ENCODE data around the gene ATP9B.
A peak's percentile ranks its signal among the peaks of the same experiment; 100 is the strongest.

Gene ATP9B

GRCh38 chr18:79049506-79049905, 19.7 kb upstream of the ATP9B start:
- H3K4me1 ChIP-seq (ENCODE audit: control insufficient read depth, insufficient read depth, low read length), result no peaks in the 10 kb centered on the region
- no peak overlapping the region for H3K27ac ChIP-seq (ENCODE audit: low read length)
- WGBS (ENCODE audit: insufficient coverage, insufficient read length), result no CpG with 5 or more reads among the region's 3 CpGs
- no peaks in the 10 kb centered on the region for H3K36me3 ChIP-seq (ENCODE audit: control insufficient read depth, insufficient read depth, low read length)
- H3K27me3 ChIP-seq (ENCODE audit: control insufficient read depth, insufficient read depth, low read length), result no peaks in the 10 kb centered on the region
- DNase-seq (ENCODE audit: low read depth, low spot score), result no peak
- no peaks in the 10 kb centered on the region for H3K9me3 ChIP-seq (ENCODE audit: control insufficient read depth, insufficient read depth, low read length)
- H3K4me3 ChIP-seq (ENCODE audit: low read length), result no peak overlapping the region

GRCh38 chr18:79050005-79050404, 19.2 kb upstream of the ATP9B start:
- Histone ChIP-seq H3K27ac (ENCODE audit: low read length) (no peak overlapping the region), H3K4me1 (ENCODE audit: control insufficient read depth, insufficient read depth, low read length) (no peaks in the 10 kb centered on the region), H3K4me3 (ENCODE audit: low read length) (no peak overlapping the region), H3K36me3 (ENCODE audit: control insufficient read depth, insufficient read depth, low read length) (no peaks in the 10 kb centered on the region), H3K9me3 (ENCODE audit: control insufficient read depth, insufficient read depth, low read length) (no peaks in the 10 kb centered on the region), H3K27me3 (ENCODE audit: control insufficient read depth, insufficient read depth, low read length) (no peaks in the 10 kb centered on the region)
- no CpG with 5 or more reads among the region's 5 CpGs for WGBS (ENCODE audit: insufficient coverage, insufficient read length)
- no peak for DNase-seq (ENCODE audit: low read depth, low spot score)

GRCh38 chr18:79056827-79057367, 12.3 kb upstream of the ATP9B start:
- Histone ChIP-seq H3K27me3 (ENCODE audit: control insufficient read depth, insufficient read depth, low read length) (no peaks in the 10 kb centered on the region), H3K36me3 (ENCODE audit: control insufficient read depth, insufficient read depth, low read length) (no peaks in the 10 kb centered on the region), H3K4me3 (ENCODE audit: low read length) (no peak overlapping the region), H3K9me3 (ENCODE audit: control insufficient read depth, insufficient read depth, low read length) (no peaks in the 10 kb centered on the region), H3K27ac (ENCODE audit: low read length) (no peak overlapping the region), H3K4me1 (ENCODE audit: control insufficient read depth, insufficient read depth, low read length) (no peaks in the 10 kb centered on the region)
- no CpG with 5 or more reads among the region's 9 CpGs for WGBS (ENCODE audit: insufficient coverage, insufficient read length)
- DNase-seq (ENCODE audit: low read depth, low spot score), result no peak

GRCh38 chr18:79058007-79058406, 11.2 kb upstream of the ATP9B start:
- Histone ChIP-seq H3K4me1 (ENCODE audit: control insufficient read depth, insufficient read depth, low read length) (no peaks in the 10 kb centered on the region), H3K27ac (ENCODE audit: low read length) (no peak overlapping the region), H3K27me3 (ENCODE audit: control insufficient read depth, insufficient read depth, low read length) (no peaks in the 10 kb centered on the region), H3K36me3 (ENCODE audit: control insufficient read depth, insufficient read depth, low read length) (no peaks in the 10 kb centered on the region), H3K9me3 (ENCODE audit: control insufficient read depth, insufficient read depth, low read length) (no peaks in the 10 kb centered on the region), H3K4me3 (ENCODE audit: low read length) (no peak overlapping the region)
- DNase-seq (ENCODE audit: low read depth, low spot score), result no peak
- no CpG with 5 or more reads among the region's 2 CpGs for WGBS (ENCODE audit: insufficient coverage, insufficient read length)

GRCh38 chr18:79062806-79063205, 6.4 kb upstream of the ATP9B start:
- no peaks in the 10 kb centered on the region for H3K36me3 ChIP-seq (ENCODE audit: control insufficient read depth, insufficient read depth, low read length)
- WGBS (ENCODE audit: insufficient coverage, insufficient read length), result no CpG with 5 or more reads among the region's 9 CpGs

GRCh38 chr18:79064228-79064627, 5.0 kb upstream of the ATP9B start:
- Histone ChIP-seq H3K27me3 (ENCODE audit: control insufficient read depth, insufficient read depth, low read length) (peaks cover 2% of the 10 kb centered on the region; the same call in 1 of the 2 replicates), H3K4me3 (ENCODE audit: low read length) (no peak overlapping the region), H3K36me3 (ENCODE audit: control insufficient read depth, insufficient read depth, low read length) (no peaks in the 10 kb centered on the region), H3K27ac (ENCODE audit: low read length) (no peak overlapping the region), H3K9me3 (ENCODE audit: control insufficient read depth, insufficient read depth, low read length) (no peaks in the 10 kb centered on the region; the same call in 1 of the 2 replicates), H3K4me1 (ENCODE audit: control insufficient read depth, insufficient read depth, low read length) (peaks cover 1% of the 10 kb centered on the region; the same call in 1 of the 2 replicates)
- DNase-seq (ENCODE audit: low read depth, low spot score), result no peak
- WGBS (ENCODE audit: insufficient coverage, insufficient read length), result no CpG with 5 or more reads among the region's 5 CpGs

More at GRCh38 chr18:79062806-79063205, 6.4 kb upstream of the ATP9B start:
- H3K9me3 ChIP-seq (ENCODE audit: control insufficient read depth, insufficient read depth, low read length), result no peaks in the 10 kb centered on the region
- H3K4me3 ChIP-seq (ENCODE audit: low read length), result no peak overlapping the region
- no peak overlapping the region for H3K27ac ChIP-seq (ENCODE audit: low read length)
- no peaks in the 10 kb centered on the region for H3K4me1 ChIP-seq (ENCODE audit: control insufficient read depth, insufficient read depth, low read length)
- H3K27me3 ChIP-seq (ENCODE audit: control insufficient read depth, insufficient read depth, low read length), result no peaks in the 10 kb centered on the region; the same call in 1 of the 2 replicates
- DNase-seq (ENCODE audit: low read depth, low spot score), result no peak

- no peak overlapping the region for H3K27ac ChIP-seq (ENCODE audit: low read length)
- no peaks in the 10 kb centered on the region; the same call in 1 of the 2 replicates for H3K9me3 ChIP-seq (ENCODE audit: control insufficient read depth, insufficient read depth, low read length)
- H3K36me3 ChIP-seq (ENCODE audit: control insufficient read depth, insufficient read depth, low read length), result no peaks in the 10 kb centered on the region
- no peak overlapping the region for H3K4me3 ChIP-seq (ENCODE audit: low read length)
- peaks cover 2% of the 10 kb centered on the region; the same call in 1 of the 2 replicates for H3K27me3 ChIP-seq (ENCODE audit: control insufficient read depth, insufficient read depth, low read length)
- peaks cover 1% of the 10 kb centered on the region; the same call in 1 of the 2 replicates for H3K4me1 ChIP-seq (ENCODE audit: control insufficient read depth, insufficient read depth, low read length)
- no peak for DNase-seq (ENCODE audit: low read depth, low spot score)
- WGBS (ENCODE audit: insufficient coverage, insufficient read length), result no CpG with 5 or more reads among the region's 2 CpGs
These were observed 3.4 kb upstream of the ATP9B start for GRCh38 chr18:79065802-79066201.

- Histone ChIP-seq H3K4me3 (ENCODE audit: low read length) (no peak overlapping the region), H3K27ac (ENCODE audit: low read length) (no peak overlapping the region), H3K27me3 (ENCODE audit: control insufficient read depth, insufficient read depth, low read length) (peaks cover 2% of the 10 kb centered on the region; the same call in 1 of the 2 replicates), H3K36me3 (ENCODE audit: control insufficient read depth, insufficient read depth, low read length) (no peaks in the 10 kb centered on the region), H3K4me1 (ENCODE audit: control insufficient read depth, insufficient read depth, low read length) (peaks cover 1% of the 10 kb centered on the region; the same call in 1 of the 2 replicates), H3K9me3 (ENCODE audit: control insufficient read depth, insufficient read depth, low read length) (no peaks in the 10 kb centered on the region; the same call in 1 of the 2 replicates)
- no peak for DNase-seq (ENCODE audit: low read depth, low spot score)
- WGBS (ENCODE audit: insufficient coverage, insufficient read length), result 100% methylated on average over 1 of the region's 4 CpGs
These were observed 1.6 kb upstream of the ATP9B start for GRCh38 chr18:79067611-79068010.

- Histone ChIP-seq H3K4me3 (ENCODE audit: low read length) (peak overlapping the region; percentile 98; the same call in 1 of the 2 replicates), H3K9me3 (ENCODE audit: control insufficient read depth, insufficient read depth, low read length) (no peaks in the 10 kb centered on the region; the same call in 1 of the 2 replicates), H3K4me1 (ENCODE audit: control insufficient read depth, insufficient read depth, low read length) (peaks cover 1% of the 10 kb centered on the region; the same call in 1 of the 2 replicates), H3K27me3 (ENCODE audit: control insufficient read depth, insufficient read depth, low read length) (peaks cover 2% of the 10 kb centered on the region; the same call in 1 of the 2 replicates), H3K36me3 (ENCODE audit: control insufficient read depth, insufficient read depth, low read length) (no peaks in the 10 kb centered on the region), H3K27ac (ENCODE audit: low read length) (no peak overlapping the region)
- no peak for DNase-seq (ENCODE audit: low read depth, low spot score)
- no CpG with 5 or more reads among the region's 49 CpGs for WGBS (ENCODE audit: insufficient coverage, insufficient read length)
These were observed 755 bp upstream of the ATP9B start for GRCh38 chr18:79068341-79068936.

- no peaks in the 10 kb centered on the region; the same call in 1 of the 2 replicates for H3K9me3 ChIP-seq (ENCODE audit: control insufficient read depth, insufficient read depth, low read length)
- H3K27ac ChIP-seq (ENCODE audit: low read length), result no peak overlapping the region
- H3K4me3 ChIP-seq (ENCODE audit: low read length), result peak overlapping the region; percentile 98
- no CpG with 5 or more reads among the region's 20 CpGs for WGBS (ENCODE audit: insufficient coverage, insufficient read length)
- no peaks in the 10 kb centered on the region for H3K36me3 ChIP-seq (ENCODE audit: control insufficient read depth, insufficient read depth, low read length)
- DNase-seq (ENCODE audit: low read depth, low spot score), result no peak
- peaks cover 1% of the 10 kb centered on the region; the same call in 1 of the 2 replicates for H3K4me1 ChIP-seq (ENCODE audit: control insufficient read depth, insufficient read depth, low read length)
- peaks cover 2% of the 10 kb centered on the region; the same call in 1 of the 2 replicates for H3K27me3 ChIP-seq (ENCODE audit: control insufficient read depth, insufficient read depth, low read length)
These were observed 540 bp downstream of the ATP9B start for GRCh38 chr18:79069717-79070151.

Data from iPS DF 6.9 (cell line).